ENCODE data around the gene SMAD2. TPM values are rescaled to one million over a fixed set of nuclear protein-coding genes. Genes with fewer than 3 reads are reported as not detected.

Gene SMAD2
- polyA plus RNA-seq, 2 of the 4 experiments (the other 2 are of a cell fraction), result 131 to 229 TPM

DNA sequence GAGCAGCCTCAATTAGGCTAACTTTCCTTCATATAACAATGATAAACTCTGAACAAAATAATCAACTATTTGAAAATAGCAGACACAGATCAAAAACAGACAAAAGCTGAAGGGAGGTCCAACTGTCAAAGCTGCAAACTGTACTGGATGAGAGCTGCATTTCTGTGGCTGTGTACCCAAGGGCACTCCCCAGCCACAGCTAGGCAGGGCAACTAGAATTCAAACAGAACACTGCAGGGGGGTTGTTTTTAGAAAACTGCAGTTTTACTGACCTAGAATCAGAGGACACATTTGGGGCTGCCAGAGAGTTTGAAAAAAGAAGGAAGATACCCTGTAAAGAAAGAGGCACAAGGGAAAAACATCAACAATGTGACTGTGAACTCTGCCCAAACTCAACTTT is 56.8 kb downstream of the SMAD2 start:
- H3K9me3 ChIP-seq, result no peaks in the 10 kb centered on the region
- no peak for DNase-seq (ENCODE audit: low read depth in 1 of 2, low spot score in 1 of 2)
- no peak overlapping the region for H3K4me3 ChIP-seq
- ChIA-PET POLR2A (no interaction called here), CTCF (interaction anchor here (0.9 kb wide), 1 partner anchor 15 kb away, joined by 3 read pairs; no protein-coding TSS in a partner anchor)
- TF ChIP-seq HES2 (IDR thresholded peaks at IDR 0.05) (no peak), HDAC2 (IDR thresholded peaks at IDR 0.05) (no peak), JUNB (IDR thresholded peaks at IDR 0.05) (no peak), PBX3 (IDR thresholded peaks at IDR 0.05) (no peak), HOXB5 (CRISPR knock-in tag; IDR thresholded peaks at IDR 0.05) (no peak), EP300 (IDR thresholded peaks at IDR 0.05) (no peak), EHF (CRISPR knock-in tag; IDR thresholded peaks at IDR 0.05) (no peak), FOXS1 (CRISPR knock-in tag; IDR thresholded peaks at IDR 0.05) (no peak), HEYL (CRISPR knock-in tag; IDR thresholded peaks at IDR 0.05) (no peak), CHD2 (IDR thresholded peaks at IDR 0.05; ENCODE audit: low read length, partially characterized antibody) (no peak), MAZ (IDR thresholded peaks at IDR 0.05; ENCODE audit: borderline replicate concordance, low read depth, low read length) (no peak), MAFK (IDR thresholded peaks at IDR 0.05; ENCODE audit: partially characterized antibody) (no peak), RCOR1 (IDR thresholded peaks at IDR 0.05; ENCODE audit: low read depth, low read length) (no peak), E2F6 (IDR thresholded peaks at IDR 0.05; ENCODE audit: borderline replicate concordance, low read depth) (no peak), USF2 (IDR thresholded peaks at IDR 0.05) (no peak), CBX2 (IDR thresholded peaks at IDR 0.05; ENCODE audit: borderline replicate concordance, low read depth) (no peak)
- TF ChIP-seq, protein P1, sequence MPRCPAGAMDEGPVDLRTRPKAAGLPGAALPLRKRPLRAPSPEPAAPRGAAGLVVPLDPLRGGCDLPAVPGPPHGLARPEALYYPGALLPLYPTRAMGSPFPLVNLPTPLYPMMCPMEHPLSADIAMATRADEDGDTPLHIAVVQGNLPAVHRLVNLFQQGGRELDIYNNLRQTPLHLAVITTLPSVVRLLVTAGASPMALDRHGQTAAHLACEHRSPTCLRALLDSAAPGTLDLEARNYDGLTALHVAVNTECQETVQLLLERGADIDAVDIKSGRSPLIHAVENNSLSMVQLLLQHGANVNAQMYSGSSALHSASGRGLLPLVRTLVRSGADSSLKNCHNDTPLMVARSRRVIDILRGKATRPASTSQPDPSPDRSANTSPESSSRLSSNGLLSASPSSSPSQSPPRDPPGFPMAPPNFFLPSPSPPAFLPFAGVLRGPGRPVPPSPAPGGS (IDR thresholded peaks at IDR 0.05), result no peak
- TF ChIP-seq, protein P2, sequence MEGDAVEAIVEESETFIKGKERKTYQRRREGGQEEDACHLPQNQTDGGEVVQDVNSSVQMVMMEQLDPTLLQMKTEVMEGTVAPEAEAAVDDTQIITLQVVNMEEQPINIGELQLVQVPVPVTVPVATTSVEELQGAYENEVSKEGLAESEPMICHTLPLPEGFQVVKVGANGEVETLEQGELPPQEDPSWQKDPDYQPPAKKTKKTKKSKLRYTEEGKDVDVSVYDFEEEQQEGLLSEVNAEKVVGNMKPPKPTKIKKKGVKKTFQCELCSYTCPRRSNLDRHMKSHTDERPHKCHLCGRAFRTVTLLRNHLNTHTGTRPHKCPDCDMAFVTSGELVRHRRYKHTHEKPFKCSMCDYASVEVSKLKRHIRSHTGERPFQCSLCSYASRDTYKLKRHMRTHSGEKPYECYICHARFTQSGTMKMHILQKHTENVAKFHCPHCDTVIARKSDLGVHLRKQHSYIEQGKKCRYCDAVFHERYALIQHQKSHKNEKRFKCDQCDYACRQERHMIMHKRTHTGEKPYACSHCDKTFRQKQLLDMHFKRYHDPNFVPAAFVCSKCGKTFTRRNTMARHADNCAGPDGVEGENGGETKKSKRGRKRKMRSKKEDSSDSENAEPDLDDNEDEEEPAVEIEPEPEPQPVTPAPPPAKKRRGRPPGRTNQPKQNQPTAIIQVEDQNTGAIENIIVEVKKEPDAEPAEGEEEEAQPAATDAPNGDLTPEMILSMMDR (IDR thresholded peaks at IDR 0.05), result no peak
- TF ChIP-seq, protein P3, sequence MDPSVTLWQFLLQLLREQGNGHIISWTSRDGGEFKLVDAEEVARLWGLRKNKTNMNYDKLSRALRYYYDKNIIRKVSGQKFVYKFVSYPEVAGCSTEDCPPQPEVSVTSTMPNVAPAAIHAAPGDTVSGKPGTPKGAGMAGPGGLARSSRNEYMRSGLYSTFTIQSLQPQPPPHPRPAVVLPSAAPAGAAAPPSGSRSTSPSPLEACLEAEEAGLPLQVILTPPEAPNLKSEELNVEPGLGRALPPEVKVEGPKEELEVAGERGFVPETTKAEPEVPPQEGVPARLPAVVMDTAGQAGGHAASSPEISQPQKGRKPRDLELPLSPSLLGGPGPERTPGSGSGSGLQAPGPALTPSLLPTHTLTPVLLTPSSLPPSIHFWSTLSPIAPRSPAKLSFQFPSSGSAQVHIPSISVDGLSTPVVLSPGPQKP (IDR thresholded peaks at IDR 0.05; ENCODE audit: low read depth, low read length), result no peak
- TF ChIP-seq, protein P4, sequence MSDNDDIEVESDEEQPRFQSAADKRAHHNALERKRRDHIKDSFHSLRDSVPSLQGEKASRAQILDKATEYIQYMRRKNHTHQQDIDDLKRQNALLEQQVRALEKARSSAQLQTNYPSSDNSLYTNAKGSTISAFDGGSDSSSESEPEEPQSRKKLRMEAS (IDR thresholded peaks at IDR 0.05), result no peak
- H3K4me2 ChIP-seq, result peak overlapping the region; percentile 50
- peaks cover 94% of the 10 kb centered on the region for H3K4me1 ChIP-seq
- FAIRE-seq, result no peak
- peak overlapping the region; percentile 10 to 70; a peak in 4 of 6 replicates for H3K27ac ChIP-seq
- no peak for ATAC-seq

DNA sequence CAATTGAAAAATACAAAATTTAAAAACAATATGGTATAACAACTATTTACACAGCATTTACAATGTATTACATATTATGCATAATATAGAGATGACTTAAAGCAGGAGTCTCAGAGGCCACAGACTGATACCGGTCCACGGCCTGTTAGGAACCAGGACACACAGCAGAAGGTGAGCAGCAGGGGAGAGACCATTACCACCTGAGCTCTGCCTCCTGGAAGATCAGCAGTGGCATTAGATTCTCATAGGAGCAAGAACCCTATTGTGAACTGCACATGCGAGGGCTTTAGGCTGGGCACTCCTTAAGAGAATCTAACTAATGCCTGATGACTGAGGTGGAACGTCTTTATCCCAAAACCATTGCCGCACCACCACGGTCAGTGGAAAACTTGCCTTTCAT is 58.0 kb downstream of the SMAD2 start:
- Histone ChIP-seq H3K4me3 (no peak overlapping the region), H3K27ac (peak overlapping the region in 1 of 2 experiments; percentile 20; a peak in 1 of 6 replicates), H3K4me1 (peaks cover 93% of the 10 kb centered on the region), H3K4me2 (no peak overlapping the region; the same call in 2 of the 3 replicates), H3K9me3 (no peaks in the 10 kb centered on the region)
- WGBS (ENCODE audit: missing lambda C conversion rate), result 90% methylated on average over 6 of the region's 6 CpGs
- DNase-seq (ENCODE audit: low read depth in 1 of 2, low spot score in 1 of 2) (no peak), FAIRE-seq (no peak), ATAC-seq (no peak)
- CTCF ChIA-PET, result no interaction called here
- POLR2A ChIA-PET, result no interaction called here
- TF ChIP-seq EHMT2 (IDR thresholded peaks at IDR 0.05; ENCODE audit: low read depth) (no peak), ZC3H11A (IDR thresholded peaks at IDR 0.05) (no peak), MYC (IDR thresholded peaks at IDR 0.05; ENCODE audit: borderline replicate concordance, low read length) (no peak), HMGXB4 (CRISPR knock-in tag; IDR thresholded peaks at IDR 0.05; ENCODE audit: borderline replicate concordance) (no peak), CHD2 (IDR thresholded peaks at IDR 0.05; ENCODE audit: low read length, partially characterized antibody) (no peak), RCOR1 (IDR thresholded peaks at IDR 0.05; ENCODE audit: low read depth, low read length) (no peak), MAZ (IDR thresholded peaks at IDR 0.05; ENCODE audit: borderline replicate concordance, low read depth, low read length) (no peak), NPAS2 (CRISPR knock-in tag; IDR thresholded peaks at IDR 0.05; ENCODE audit: borderline replicate concordance) (no peak)
